OCI-LY7 (cell line): Measurements from ENCODE around the gene COL6A3. TPM values are rescaled to one million over a fixed set of nuclear protein-coding genes. Genes with fewer than 3 reads are reported as not detected.

Experiments
- BruUV-seq: library from RNA; stranded (reverse); fragments of 400-500 nt; replicated peaks from 2 replicates; lab custom pipeline; 2021; lab: Mats Ljungman, UMichigan
- CTCF ChIA-PET: fragments of 300-600 bp; sonication (Branson Sonifier 250); formaldehyde crosslinking; loops from one replicate; lab custom pipeline; 2022; ENCODE audit warnings: antibody characterized with exemption; ENCODE audit not compliant: unreplicated experiment; lab: Charles Lee
- POLR2A ChIA-PET: fragments of 300-600 bp; sonication (Branson Sonifier 250); formaldehyde crosslinking; loops from one replicate; lab custom pipeline; 2022; ENCODE audit warnings: antibody characterized with exemption; lab: Charles Lee
- DNase-seq: peaks from one replicate; pipeline ENCODE4 v3.0.0-alpha.2; 2015; ENCODE audit warnings: low spot score
- H2AFZ ChIP-seq: fragments of 200-600 bp; sonication (generic), shearing (Covaris generic); 2 replicates; pipeline ENCODE4 v1.6.1; 2014; ENCODE audit warnings: mild to moderate bottlenecking, antibody characterized with exemption, low read length, moderate library complexity
- H3K27ac ChIP-seq: fragments of 200-600 bp; sonication (generic); 2 replicates; pipeline ENCODE4 v1.5.1; 2014; ENCODE audit warnings: mixed run types, low read depth, mild to moderate bottlenecking, moderate library complexity, low read length, inconsistent platforms; ENCODE audit not compliant: poor library complexity, severe bottlenecking
- H3K36me3 ChIP-seq: fragments of 200-600 bp; sonication (generic); 2 replicates; pipeline ENCODE4 v1.6.1; 2014; ENCODE audit warnings: mild to moderate bottlenecking, antibody characterized with exemption, low read length, moderate library complexity, mixed read lengths; ENCODE audit not compliant: insufficient read depth
- H3K4me1 ChIP-seq: fragments of 200-600 bp; sonication (generic); 2 replicates; pipeline ENCODE4 v1.5.1; 2014; ENCODE audit warnings: mild to moderate bottlenecking, low read length; ENCODE audit not compliant: insufficient read depth, poor library complexity, severe bottlenecking
- H3K4me2 ChIP-seq: fragments of 200-600 bp; sonication (generic); 2 replicates; pipeline ENCODE4 v1.6.1; 2014; ENCODE audit warnings: mild to moderate bottlenecking, low read length
- H3K4me3 ChIP-seq: fragments of 200-600 bp; sonication (generic); 2 replicates; pipeline ENCODE4 v1.5.1; 2014; ENCODE audit warnings: mild to moderate bottlenecking, low read depth, low read length; ENCODE audit not compliant: poor library complexity, severe bottlenecking
- H3K79me2 ChIP-seq: fragments of 200-600 bp; sonication (generic); 2 replicates; pipeline ENCODE4 v1.6.1; 2016; ENCODE audit warnings: low read depth, mild to moderate bottlenecking, low read length, moderate library complexity, mixed read lengths; ENCODE audit not compliant: insufficient read depth
- H3K9me2 ChIP-seq: fragments of 200-600 bp; sonication (generic); 2 replicates; pipeline ENCODE4 v1.6.1; 2016; ENCODE audit warnings: mild to moderate bottlenecking, low read length, mixed read lengths; ENCODE audit not compliant: insufficient read depth
- H3K9me3 ChIP-seq: fragments of 200-600 bp; sonication (generic); 2 replicates; pipeline ENCODE4 v1.6.1; 2014; ENCODE audit warnings: mild to moderate bottlenecking, mixed run types, low read length, mixed read lengths
- H4K20me1 ChIP-seq: fragments of 200-600 bp; sonication (generic); 2 replicates; pipeline ENCODE4 v1.6.1; 2014; ENCODE audit warnings: mild to moderate bottlenecking, antibody characterized with exemption, low read length, moderate library complexity, mixed read lengths; ENCODE audit not compliant: insufficient read depth
- CTCF ChIP-seq: fragments of 200-600 bp; sonication (generic); conservative IDR thresholded peaks from 2 replicates; pipeline ENCODE4 v1.5.1; 2014; ENCODE audit warnings: mild to moderate bottlenecking, antibody characterized with exemption, low read length, moderate library complexity, mixed read lengths
- EZH2phosphoT487 ChIP-seq: fragments of 200-600 bp; sonication (generic); IDR thresholded peaks from 2 replicates; pipeline ENCODE4 v1.6.1; 2018; ENCODE audit warnings: low read depth, borderline replicate concordance, mild to moderate bottlenecking, mixed run types, antibody characterized with exemption, low read length, moderate library complexity, mixed read lengths
- intact Hi-C: fragments of 100-400 bp; cut with micrococcal nuclease; formaldehyde crosslinking; loops from one replicate; pipeline ENCODE4 v1.10.0; 2022; ENCODE audit not compliant: unreplicated experiment
- total RNA-seq, 2 experiments: library from RNA; depleted of rRNA in 1 of 2; stranded (reverse); fragments of >200 nt in 1 of 2; shearing (Covaris generic) in 1 of 2; gene quantifications; 2 replicates each; pipeline ENCODE4 v1.2.3, GENCODE V29; 2014 to 2022

The COL6A3 gene
- total RNA-seq, 2 experiments from 2014 or later: not detected

- Histone ChIP-seq H3K9me2 (no peaks in the 10 kb centered on the region), H3K27ac (no peak overlapping the region), H3K79me2 (no peaks in the 10 kb centered on the region), H3K4me3 (no peak overlapping the region), H3K4me1 (no peaks in the 10 kb centered on the region), H3K9me3 (no peaks in the 10 kb centered on the region), H3K36me3 (no peaks in the 10 kb centered on the region), H2AFZ (no peak overlapping the region), H3K4me2 (no peak overlapping the region), H4K20me1 (no peaks in the 10 kb centered on the region)
- POLR2A ChIA-PET: no interaction called here
- CTCF ChIA-PET: no interaction called here
- no TSS peak for BruUV-seq
- no peak for DNase-seq
- no peak for TF ChIP-seq EZH2phosphoT487
- no peak for TF ChIP-seq CTCF
- intact Hi-C loops: no loop called here
Measured at GRCh38 chr2:237298151-237299118, 115.5 kb downstream of the COL6A3 start.

GRCh38 chr2:237297421-237298150 is 116.4 kb downstream of the COL6A3 start:
- ChIA-PET CTCF (no interaction called here), POLR2A (no interaction called here)
- no peak for TF ChIP-seq CTCF
- TF ChIP-seq EZH2phosphoT487: no peak
- no TSS peak for BruUV-seq
- H3K36me3 ChIP-seq: no peaks in the 10 kb centered on the region
- H3K4me1 ChIP-seq: no peaks in the 10 kb centered on the region
- no peak overlapping the region for H2AFZ ChIP-seq
- H3K4me2 ChIP-seq: no peak overlapping the region
- DNase-seq: no peak
- no peaks in the 10 kb centered on the region for H3K9me2 ChIP-seq
- H3K79me2 ChIP-seq: no peaks in the 10 kb centered on the region
- no peak overlapping the region for H3K4me3 ChIP-seq
- no peak overlapping the region for H3K27ac ChIP-seq
- intact Hi-C loops: no loop called here
- H4K20me1 ChIP-seq: no peaks in the 10 kb centered on the region
- no peaks in the 10 kb centered on the region for H3K9me3 ChIP-seq
